Osteocyte (in vitro differentiated cells): ENCODE results near the gene CIROP. TPM values are rescaled to one million over a fixed set of nuclear protein-coding genes. Genes with fewer than 3 reads are reported as not detected.

ENCODE experiments used
- DNase-seq: peaks from one replicate; pipeline ENCODE4 v3.0.0; 2021; ENCODE audit warnings: mixed read lengths; ENCODE audit not compliant: unreplicated experiment; ENCODE audit errors: extremely low spot score
- H3K27ac Mint-ChIP-seq: one replicate; pipeline ENCODE4 v1.8.0; 2021; ENCODE audit warnings: mild to moderate bottlenecking, mixed read lengths; ENCODE audit not compliant: unreplicated experiment
- H3K27me3 Mint-ChIP-seq: one replicate; pipeline ENCODE4 v1.8.0; 2021; ENCODE audit warnings: mixed read lengths; ENCODE audit not compliant: unreplicated experiment
- H3K36me3 Mint-ChIP-seq: one replicate; pipeline ENCODE4 v1.8.0; 2021; ENCODE audit warnings: mixed read lengths; ENCODE audit not compliant: unreplicated experiment
- H3K4me1 Mint-ChIP-seq: one replicate; pipeline ENCODE4 v1.8.0; 2021; ENCODE audit warnings: mixed read lengths; ENCODE audit not compliant: unreplicated experiment
- H3K4me3 Mint-ChIP-seq: one replicate; pipeline ENCODE4 v1.8.0; 2021; ENCODE audit warnings: mild to moderate bottlenecking, moderate library complexity, mixed read lengths; ENCODE audit not compliant: unreplicated experiment
- H3K9me3 Mint-ChIP-seq: one replicate; pipeline ENCODE4 v1.8.0; 2021; ENCODE audit warnings: mixed read lengths; ENCODE audit not compliant: unreplicated experiment
- CTCF ChIP-seq: fragments of 200-600 bp; sonication (generic); IDR thresholded peaks from 2 replicates; pipeline ENCODE4 v1.5.0; 2021; ENCODE audit warnings: antibody characterized with exemption, mild to moderate bottlenecking, moderate library complexity
- total RNA-seq: library from RNA; stranded (reverse); gene quantifications from 2 replicates; pipeline ENCODE4 v1.2.1, GENCODE V29; 2021

Gene CIROP
- total RNA-seq, 1 donor from 2014 or later, result not detected

- TF ChIP-seq CTCF, result peak; percentile 74
- Mint-ChIP-seq H3K27me3 (no peaks in the 10 kb centered on the region), H3K9me3 (no peaks in the 10 kb centered on the region), H3K27ac (no peak overlapping the region), H3K4me3 (no peak overlapping the region), H3K36me3 (peaks cover 55% of the 10 kb centered on the region), H3K4me1 (peaks cover 40% of the 10 kb centered on the region)
- DNase-seq, result no peak
Observed at GRCh38 chr14:23076785-23077408, 27.9 kb downstream of the CIROP start.

DNA sequence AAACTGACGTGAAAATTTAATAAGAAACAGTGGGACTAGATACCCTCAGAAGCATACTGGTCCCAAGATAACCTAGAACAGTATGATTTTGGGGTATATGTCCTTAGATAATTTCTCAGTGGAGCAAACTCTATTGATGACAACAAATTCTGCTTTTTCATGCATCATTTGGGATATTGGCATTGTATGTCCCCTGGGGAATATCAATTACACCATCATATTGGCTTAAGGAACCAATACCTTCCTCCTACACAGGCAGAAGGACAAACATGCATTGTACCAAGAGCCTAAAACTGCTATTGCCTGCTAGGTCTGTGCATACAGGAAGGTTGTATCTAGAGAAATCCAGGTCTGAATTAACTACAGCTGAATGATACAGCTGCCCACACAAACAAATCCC is 29.9 kb downstream of the CIROP start:
- Mint-ChIP-seq H3K27me3 (no peaks in the 10 kb centered on the region), H3K36me3 (peaks cover 40% of the 10 kb centered on the region), H3K4me3 (no peak overlapping the region), H3K9me3 (no peaks in the 10 kb centered on the region), H3K4me1 (peaks cover 44% of the 10 kb centered on the region), H3K27ac (no peak overlapping the region)
- no peak for DNase-seq
- no peak for TF ChIP-seq CTCF

GRCh38 chr14:23071921-23072539 is 32.8 kb downstream of the CIROP start:
- H3K4me1 Mint-ChIP-seq, result peaks cover 40% of the 10 kb centered on the region
- peak overlapping the region; percentile 89 for H3K4me3 Mint-ChIP-seq
- H3K9me3 Mint-ChIP-seq, result no peaks in the 10 kb centered on the region
- no peak for TF ChIP-seq CTCF
- H3K27me3 Mint-ChIP-seq, result no peaks in the 10 kb centered on the region
- H3K27ac Mint-ChIP-seq, result peak overlapping the region; percentile 93
- H3K36me3 Mint-ChIP-seq, result peaks cover 23% of the 10 kb centered on the region
- DNase-seq, result no peak

DNA sequence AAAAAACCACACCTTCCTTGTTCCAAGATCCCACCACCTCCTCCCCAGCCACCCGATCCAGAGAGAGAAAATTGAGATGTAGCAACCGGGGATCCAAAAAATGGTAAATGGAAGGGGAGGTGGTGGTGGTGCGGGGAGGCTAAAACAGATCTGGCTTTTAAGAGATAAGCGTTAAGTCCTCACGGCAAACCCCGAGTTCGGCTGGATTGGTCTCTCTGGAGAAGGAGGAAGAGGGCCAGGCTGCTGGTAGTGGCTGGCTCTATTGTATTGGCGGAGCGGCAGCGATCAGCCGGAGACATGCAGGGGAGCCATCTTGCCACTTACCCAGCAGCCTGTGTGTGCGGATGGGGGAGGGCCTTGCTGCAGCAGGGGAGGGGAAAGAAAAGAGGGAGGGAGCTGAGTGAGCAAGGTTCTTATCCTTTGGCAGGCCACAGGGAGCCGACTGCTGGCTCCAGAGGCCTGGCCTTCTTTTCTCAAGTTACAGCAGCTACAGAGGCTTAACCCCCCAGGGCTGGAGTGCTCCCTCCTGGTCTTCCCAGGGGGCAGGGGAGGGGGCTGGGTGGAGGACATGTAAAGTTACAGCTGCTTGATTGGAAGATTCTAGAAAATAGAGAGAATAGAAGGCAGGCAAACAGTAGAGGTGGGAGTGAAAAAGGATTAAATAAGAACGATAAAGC is 33.4 kb downstream of the CIROP start:
- H3K9me3 Mint-ChIP-seq, result no peaks in the 10 kb centered on the region
- H3K27ac Mint-ChIP-seq, result peak overlapping the region; percentile 93
- TF ChIP-seq CTCF, result no peak
- peaks cover 40% of the 10 kb centered on the region for H3K4me1 Mint-ChIP-seq
- peak overlapping the region; percentile 89 for H3K4me3 Mint-ChIP-seq
- DNase-seq, result peak; percentile 92
- H3K36me3 Mint-ChIP-seq, result peaks cover 16% of the 10 kb centered on the region
- H3K27me3 Mint-ChIP-seq, result no peaks in the 10 kb centered on the region
